Activated CD4-positive, alpha-beta T cell treated with anti-CD3 and anti-CD28 coated beads, Interleukin-2, amount 50 U/mL, for 4 hours (primary cell): ENCODE measurements around the gene CLASRP.
A peak's percentile ranks its signal among the peaks of the same experiment; 100 is the strongest.

ENCODE experiments used
- DNase-seq, 2 experiments: peaks; one replicate each; pipeline ENCODE4 v3.0.0-alpha.2; 2020

CLASRP gene

DNA sequence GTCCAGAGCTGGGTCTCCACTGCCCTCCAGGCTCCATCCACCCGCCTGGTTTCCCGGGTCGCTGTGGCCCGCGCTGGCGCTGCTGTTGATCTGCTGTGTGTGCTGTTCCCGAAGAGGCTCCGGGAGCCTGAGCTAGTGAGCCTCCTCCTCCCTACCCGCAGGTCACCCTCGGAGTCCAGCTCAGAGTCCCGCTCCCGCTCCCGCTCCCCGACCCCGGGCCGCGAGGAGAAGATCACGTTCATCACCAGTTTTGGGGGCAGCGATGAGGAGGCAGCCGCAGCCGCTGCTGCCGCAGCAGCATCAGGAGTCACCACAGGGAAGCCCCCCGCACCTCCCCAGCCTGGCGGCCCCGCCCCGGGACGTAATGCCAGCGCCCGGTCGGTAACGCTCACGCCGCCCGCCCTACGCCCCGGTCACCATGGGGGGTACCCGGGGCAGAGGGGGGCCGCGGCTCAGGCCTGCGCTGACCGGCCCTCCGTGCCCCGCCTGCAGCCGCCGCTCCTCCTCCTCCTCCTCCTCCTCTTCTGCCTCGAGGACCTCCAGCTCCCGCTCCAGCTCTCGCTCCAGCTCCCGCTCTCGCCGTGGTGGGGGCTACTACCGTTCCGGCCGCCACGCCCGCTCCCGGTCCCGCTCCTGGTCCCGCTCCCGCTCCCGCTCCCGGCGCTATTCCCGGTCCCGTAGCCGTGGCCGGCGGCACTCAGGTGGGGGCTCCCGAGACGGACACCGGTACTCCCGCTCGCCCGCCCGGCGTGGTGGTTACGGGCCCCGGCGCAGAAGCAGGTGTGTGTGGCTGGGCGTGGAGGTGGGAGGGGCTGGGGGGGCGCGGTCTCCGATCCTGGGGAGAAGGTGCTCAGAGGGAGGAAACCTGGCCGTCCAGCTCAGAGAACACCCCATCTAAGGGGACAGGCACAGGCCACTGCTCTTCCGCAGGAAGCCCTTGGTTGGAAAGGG lies 25.3 kb downstream of the CLASRP start:
- DNase-seq, result no peak

DNA sequence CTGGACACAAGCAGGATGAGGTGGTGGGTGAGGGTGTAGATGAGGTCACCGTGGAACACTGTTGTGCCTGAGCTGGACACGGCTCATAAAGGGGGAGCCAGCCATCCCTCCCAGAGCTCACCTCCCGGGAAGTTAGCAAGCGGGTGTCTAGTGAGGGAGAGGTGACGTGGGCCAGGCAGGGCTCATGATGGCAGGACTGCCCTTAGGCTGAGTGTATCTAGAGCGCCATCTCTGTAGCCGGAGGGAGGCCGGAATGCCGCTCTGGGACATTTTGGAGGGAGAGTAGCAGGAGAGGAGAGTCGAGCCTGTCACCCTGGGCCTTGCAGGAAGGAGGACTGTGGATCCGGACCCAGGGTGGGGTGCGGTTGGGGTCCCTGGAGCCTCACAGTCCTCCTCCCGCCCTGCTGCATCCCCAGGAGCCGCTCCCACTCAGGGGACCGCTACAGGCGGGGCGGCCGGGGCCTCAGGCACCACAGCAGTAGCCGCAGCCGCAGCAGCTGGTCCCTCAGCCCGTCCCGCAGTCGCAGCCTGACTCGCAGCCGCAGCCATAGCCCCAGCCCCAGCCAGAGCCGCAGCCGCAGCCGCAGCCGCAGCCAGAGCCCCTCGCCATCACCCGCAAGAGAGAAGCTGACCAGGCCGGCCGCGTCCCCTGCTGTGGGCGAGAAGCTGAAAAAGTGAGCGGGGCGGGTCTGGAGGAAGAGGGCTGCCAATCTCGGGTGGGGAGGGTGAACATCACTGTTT lies 28.2 kb downstream of the CLASRP start:
- DNase-seq, result no peak

DNA sequence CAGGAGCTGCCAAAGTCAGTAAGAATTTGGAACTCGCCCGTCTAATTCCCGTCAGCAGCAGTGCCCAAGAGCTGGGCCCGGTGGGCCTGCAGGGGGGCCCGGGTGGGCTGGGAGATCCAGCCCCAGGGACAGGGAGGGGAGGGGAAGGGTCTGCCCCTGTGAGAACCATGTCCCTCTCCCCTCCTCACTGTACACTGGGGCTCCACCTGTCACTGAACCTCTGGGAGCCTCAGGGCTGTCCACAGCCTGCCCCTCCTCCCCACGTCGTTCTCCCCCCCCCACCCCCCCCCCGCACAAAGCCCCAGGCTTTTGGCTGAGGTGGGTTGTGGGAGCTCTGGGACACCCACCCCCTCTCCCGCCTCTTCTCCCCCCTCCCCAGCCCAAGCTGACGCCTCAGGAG lies 29.2 kb downstream of the CLASRP start:
- DNase-seq, result no peak

DNA sequence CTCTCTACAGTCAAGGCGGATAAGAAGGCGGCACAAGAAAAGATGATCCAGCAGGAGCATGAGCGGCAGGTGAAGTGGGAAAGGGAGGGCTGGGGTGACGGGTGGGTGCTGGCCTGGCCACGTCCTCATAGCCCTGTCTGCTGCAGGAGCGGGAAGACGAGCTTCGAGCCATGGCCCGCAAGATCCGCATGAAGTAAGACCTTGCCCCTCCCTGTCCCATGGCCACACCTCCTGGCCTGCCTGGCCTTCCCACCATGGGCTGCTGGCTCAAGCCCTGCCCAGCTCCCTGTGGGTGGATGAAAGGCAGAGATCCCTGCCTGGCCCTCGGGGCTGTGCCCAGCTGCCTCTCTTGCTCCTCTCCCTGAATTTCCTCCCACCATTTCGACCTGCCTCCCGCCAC lies 30.2 kb downstream of the CLASRP start:
- DNase-seq, result no peak

DNA sequence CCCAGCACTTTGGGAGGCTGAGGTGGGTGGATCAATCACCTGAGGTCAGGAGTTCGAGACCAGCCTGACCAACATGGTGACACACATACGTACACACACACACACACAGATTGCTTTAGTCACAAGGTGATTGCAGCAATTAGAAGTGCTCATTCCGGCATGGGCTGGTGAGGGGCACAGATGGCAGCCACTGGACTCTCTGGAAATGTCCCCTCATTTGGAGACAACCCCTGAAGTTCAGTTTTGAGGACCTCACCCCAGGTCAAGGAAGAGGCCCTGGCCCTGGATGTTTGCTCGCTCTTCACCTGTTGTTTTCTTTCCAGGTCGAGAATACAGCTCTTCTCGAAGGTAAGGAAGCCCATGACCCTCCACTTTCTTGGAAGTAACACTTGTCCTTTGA lies 31.4 kb downstream of the CLASRP start:
- no peak for DNase-seq

DNA sequence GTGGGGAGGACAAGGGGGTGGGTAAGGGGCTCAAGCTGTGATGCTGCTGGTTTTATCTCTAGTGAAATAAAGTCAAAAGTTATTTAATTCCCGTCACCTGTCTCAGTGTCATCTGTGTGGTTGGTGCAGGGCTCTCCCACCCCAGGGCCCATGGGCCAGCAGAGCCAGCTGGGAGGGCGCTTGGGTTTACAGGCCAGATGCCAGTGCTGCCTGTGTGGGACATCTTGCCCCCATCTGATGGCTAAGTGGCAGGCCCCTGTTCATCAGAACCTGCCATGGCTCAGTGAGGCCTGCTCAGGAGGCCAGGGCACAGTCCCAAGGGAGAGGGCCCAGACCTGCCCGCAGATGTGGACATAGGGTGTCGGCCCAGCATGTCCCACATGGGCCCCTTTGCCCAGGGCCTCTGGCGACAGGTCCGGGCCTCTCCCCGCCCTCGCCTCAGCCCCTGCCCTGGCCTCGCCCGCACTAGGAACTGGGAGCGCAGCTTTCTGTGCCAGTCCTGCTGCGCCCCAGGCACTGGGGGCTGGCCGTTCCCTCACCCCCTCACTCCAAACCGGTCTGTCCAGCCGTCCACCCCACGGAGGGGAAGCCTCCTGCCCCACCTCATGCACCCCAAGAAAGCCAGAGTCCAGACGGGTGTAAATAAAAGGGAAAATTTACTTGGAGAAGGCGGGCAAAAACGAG lies 32.2 kb downstream of the CLASRP start:
- no peak for DNase-seq

DNA sequence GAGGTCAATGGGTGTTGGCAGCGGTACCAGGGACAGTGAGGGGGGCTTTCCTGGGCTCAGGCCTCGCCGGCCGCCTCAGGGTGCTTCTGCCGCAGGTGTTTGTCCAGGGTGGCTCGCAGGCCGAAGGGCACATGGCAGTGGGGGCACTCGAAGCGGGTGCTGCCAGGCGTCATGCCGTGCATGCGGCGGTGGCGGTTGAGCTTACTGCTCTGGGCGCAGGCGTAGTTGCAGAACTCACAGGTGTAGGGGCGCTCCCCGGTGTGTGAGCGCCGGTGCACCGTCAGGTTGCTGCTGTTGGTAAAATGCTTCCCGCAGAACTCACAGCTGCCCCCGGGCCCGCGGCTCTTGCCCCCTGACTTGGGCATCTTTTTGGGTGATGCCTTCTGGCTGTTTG lies 32.7 kb downstream of the CLASRP start:
- DNase-seq, result no peak

DNA sequence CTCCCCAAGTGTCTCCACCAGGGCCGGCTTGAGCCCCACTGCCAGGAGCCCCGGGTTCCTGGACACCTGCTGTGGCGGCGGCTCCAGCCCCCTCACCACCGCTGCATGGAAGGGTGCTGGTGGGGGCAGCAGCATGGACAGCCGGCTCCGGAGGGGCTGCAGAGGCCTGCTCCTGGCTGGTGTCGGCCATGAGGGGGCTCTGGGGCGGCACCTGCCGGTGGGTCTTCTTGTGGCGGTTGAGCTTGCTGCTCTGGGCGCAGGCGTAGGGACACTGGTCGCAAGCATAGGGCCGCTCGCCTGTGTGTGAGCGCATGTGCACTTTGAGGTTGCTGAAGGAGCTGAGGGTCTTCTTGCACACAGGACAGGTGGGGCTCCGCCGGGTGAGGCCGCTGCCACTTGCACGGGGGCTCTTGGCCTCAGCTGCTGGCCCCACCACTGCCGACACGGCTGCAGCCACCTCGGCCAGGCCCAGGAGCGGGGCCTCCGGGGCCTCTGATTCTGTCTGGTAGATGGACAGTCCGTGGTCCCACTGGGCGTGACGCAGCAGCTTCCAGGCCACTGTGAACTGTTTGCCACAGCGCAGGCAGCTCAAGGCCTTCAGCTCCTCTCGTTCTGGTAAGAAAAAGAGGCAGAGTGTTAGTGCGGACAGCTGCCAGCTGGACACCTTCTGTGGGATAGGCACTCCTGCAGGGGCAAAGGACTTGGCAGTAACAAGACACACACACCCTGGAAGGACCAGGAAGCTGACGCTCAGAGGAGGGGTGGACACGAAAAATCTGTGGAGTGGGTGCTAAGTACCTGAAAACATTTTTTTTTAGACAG lies 33.3 kb downstream of the CLASRP start:
- no peak for DNase-seq

DNA sequence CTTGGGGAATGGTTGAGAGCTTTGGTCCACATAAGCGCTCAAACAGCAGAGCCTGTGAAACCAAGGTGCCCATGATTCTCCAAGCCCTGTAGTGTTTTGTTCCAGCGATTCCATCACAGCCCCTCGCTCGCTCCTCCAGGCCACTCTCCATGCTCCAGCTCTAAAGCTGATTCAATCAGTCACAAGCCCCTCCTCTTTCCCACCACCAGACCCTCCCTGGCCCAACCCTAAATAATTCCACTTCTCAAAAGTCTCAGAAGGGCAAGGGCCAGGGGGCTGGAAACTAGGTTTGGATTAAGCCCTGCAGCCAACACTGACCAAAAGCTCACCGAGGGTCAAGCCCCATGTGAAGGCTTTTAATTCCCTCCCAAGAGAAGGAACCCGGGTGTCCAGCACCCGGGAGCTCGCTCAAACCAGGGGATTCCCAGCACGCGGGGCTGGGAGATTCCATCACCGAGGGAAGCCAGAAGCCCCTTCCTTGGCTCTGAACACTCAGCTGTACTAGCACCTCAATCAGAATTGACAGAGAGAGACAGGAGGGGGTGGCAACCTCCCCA lies 36.0 kb downstream of the CLASRP start:
- DNase-seq, result no peak

DNA sequence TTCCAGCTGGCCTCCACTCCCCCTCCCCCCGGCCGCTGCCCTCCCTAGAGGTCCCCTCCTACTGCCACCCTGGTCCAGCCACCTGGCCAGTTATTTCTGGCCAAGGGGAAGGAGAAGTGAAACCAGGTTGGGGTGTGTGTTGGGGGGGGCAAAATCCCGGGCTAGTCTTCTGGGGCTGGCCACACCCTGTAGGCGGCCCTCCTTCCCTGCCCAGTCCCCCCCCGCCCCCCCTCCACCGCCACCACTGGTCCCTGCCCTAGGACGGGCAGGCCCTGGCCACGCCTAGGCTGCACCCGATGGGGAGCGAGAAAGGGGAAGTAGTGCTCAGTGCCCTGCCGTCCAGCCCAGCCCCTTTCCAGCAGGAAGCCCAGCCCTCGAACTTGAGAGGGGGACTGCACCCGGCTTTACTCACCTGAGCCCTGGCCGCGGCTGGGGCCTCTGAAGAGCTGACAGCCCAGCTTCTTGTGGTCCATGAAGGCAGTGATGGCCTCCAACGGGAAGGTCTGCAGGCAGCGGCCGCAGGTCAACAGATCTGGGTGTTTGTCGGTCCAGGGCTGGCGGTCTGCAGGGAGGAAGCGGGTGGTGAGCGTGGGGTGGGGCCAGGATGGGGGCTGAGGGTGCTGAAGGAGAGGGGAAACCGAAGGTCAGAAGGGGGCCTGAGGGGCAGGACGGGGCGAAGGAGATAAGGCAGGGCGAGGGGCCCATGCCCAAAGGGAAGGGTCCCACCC lies 36.6 kb downstream of the CLASRP start:
- DNase-seq, result no peak

DNA sequence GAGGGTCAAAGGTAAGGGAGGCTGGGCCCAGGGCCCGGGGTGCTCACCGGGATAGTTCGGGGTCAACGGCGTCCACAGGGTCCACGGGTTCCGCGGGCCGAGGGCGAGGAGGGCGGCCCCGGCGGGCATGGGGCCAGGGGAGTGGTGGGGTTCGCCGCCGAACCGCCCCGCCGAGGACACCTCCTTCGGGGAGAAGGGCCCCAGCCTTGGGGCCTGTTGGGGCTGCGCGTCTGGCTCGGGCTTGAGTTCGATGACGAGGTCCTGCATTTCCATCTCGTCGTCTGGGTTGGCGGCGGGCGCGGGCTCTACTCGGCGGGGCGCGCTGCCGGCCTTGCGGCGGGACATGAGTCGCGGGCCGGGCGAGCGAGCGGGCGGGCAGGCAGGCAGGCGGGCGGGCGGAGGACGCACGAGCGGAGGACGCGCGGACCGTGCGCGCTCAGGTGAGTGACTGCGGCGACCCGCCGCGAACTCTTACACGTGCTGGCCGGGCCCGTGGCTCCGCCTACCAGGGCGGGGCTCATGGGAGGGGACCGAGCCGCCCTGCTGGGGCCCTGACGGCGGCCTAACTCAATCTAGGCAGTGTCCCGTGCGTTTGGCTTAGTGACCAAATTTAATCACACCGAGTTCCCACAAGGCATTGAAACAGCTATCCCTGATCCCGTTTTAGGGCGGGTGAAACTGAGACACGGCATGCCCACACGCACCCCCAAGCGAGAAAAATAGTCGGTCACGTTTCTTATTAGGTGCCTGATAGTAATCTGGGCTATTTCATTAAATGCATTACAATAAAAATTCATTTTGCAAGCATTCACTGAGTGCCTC lies 37.4 kb downstream of the CLASRP start, which contains the start of gene ZNF296:
TSS of gene ZNF296 (minus strand) at position 450 of the 822 bp plus-strand sequence. CDS start at position 345, 105 bp downstream.
- peak; percentile 64 to 65 for DNase-seq

DNA sequence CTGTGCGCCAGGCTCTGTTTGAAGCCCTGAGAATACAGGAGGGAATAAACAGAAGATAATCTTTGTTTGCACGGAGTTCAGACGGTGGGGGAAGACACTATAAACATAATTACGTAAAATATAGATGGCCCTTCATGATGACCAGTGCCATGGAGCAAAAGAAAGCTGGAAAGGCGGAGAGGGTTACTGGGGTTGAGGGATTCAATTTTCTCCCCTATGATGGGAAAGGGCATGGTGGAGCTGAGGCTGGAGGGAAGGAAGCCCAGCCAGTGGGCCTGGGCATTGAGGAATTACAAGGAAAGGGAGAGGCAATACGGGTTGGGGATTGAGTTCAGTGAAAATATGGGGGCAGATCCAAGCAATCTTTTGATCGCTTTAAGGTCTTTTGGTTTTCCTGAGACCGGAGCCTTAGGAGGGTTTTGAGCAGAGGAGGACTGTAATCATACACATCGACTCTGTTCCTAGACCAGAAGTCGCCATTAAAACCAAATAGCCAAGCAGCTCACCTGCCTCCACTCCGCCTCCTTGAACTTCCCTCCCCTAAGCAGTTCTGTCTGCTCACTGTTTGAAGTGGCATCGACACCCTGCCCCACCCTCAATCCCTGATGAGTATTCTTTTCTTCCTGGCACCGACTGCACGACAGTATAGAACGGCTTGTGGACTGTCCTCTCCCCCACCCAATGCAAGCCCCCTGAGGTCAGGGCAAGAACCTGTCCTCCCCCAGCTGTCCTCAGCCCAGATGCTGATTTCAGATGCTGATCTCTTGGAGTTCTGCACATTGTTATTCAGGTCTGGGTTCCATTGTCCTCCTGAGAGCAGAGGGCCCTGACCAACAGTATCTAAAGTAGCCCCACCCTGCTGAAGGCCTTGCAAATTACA lies 38.2 kb downstream of the CLASRP start:
- DNase-seq, result no peak

DNA sequence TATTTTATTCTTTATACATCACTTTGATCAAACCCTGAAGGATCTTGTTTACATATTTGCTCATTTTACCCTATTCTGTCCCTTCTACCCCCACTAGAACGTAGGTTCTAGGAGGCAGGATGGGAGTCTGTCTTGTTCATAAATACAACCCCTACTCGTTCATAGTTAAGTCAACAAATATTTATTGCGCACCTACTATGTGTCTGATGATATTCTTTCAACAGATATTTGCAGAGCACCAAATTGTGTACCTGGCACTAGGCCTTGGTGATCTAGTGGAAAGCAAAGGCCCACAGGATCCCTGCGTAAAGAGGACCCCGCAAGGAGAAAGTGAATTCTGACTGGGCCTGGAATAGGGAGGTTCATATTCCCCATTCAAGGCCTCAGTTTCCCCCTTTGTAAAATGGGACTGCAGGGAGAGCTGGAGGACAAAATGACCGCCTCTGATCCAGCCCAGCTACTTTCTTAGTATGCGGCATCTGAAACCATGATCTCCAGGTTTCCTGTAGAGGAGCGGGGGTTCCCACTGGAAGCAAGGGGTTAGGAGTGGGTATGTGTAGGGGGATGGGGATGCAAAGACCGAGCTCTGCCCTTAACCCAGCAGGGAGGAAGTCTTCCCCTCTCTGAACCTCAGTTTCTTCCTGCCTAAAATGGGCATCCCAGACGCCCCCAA lies 39.7 kb downstream of the CLASRP start:
- no peak for DNase-seq

DNA sequence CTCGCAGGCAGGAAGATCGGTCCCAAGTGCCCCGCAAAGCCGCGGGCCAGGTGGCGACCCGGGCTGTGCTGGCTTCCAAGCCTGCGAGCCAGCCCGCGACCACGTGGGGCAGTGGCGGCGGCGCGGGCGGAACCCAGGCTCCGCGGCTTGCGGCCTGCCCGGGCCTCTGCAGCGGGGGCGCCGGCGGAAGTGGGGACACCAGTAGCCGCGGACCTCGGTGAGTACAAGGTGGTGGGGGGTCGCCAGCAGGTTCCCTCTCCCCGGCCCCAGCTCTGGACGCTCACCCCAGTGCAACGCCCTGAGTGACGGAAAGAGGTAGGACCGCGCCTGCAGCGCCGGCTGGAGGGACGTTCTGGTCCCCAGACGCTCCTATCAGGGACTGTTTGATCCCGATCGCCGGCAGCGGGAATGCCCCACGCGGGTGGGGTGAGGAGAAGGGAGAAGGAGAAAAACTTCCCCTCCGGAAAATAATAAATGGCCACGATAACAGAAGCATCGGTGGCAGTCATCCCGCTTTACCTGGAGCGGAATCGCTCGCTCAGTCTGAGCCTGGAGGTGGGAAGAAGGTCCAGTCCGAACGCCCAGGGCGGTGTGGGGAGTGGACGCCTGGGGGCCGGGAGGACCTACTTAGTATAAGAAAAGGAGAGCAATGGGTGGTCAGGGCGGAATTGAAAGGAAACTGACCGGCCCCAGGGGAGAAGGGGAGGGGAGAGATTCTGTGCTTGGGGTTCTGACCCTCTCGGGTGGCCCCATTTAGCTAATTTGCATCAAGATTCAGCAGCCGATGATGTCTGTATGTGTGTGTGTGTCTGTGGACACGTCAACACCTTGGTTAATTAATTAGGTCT lies 40.4 kb downstream of the CLASRP start, which contains the start of gene GEMIN7:
TSS of gene GEMIN7 (plus strand) at position 198 of the 848 bp plus-strand sequence. CDS start 10,855 bp downstream, outside the sequence.
- DNase-seq, result peak; percentile 64 to 74

DNA sequence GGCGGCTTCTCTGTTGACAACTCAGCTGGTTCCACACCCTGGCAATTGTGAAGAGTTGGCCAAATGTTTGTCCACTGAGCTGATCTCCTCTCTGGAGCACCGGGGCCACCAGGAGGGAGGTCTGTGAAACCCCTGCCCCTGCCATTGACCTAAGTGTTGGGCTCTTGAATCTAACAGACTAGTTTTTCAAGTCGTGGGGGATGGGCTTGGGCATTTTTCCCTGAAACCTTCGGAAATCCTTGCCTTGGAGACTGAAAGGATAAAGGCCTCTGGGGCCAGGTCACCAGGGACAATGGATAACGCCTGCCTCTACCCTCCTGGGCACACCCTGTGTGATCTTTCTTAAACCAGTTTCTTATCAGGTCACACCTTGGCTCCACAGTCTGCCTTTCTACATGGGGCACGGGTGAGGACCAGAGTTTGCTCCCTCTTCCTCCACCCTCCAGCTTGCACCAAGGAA lies 41.1 kb downstream of the CLASRP start:
- no peak for DNase-seq

DNA sequence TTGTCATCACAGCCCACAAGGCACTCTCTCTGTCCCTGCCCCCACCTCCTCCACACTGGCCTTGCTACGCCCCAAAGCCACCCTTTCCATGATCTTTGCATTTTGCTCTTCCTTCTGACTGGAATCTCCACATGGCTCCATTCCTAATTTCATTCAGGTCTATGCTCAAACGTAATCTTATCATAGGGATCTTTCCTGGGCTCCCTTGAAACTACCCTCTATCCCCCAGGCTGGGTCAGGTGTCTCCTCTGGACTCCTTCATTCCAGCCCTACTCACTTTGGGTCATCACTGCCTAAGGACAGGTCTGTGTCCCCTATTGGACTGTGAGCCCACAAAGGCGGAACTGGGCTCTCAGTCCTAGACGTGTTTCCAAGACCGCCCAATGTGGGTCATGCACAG lies 43.3 kb downstream of the CLASRP start:
- DNase-seq, result no peak

DNA sequence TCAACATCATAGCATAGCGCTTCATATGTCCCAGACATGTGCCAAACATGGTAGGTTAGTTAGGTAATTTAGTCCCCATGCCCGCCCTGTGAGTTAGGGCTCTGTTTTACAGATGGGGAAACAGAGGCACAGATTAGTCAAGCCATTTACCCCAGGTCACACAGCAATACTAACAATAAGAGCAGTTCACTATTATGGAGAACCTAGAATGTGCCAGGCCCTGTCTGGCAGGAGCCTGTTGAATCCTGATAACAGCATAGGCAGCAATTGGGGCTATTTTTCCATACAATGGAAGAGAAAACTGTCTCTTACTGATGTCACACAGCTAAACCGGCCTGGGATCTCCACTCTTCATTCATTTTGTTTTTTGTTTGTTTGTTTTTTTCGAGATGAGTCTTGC lies 47.6 kb downstream of the CLASRP start:
- no peak for DNase-seq

DNA sequence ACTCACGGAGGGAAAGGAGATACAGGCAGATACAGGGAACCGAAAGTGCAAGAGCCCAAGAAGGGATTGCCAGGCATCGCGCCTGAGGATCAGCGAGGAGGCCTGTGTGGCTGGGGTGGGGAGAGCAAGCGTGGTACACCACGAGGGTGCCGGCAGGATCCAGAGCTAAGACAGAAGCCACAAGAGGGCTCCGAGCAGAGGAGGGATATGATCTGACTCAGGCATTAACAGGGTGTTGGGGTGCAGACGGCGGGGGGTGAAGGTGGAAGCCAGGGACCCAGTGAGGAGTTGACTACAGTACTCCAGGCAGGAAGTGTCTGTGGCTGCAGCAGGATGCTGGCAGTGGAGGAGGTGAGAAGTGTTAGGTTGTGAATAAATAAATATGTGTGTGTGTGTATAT lies 48.7 kb downstream of the CLASRP start:
- DNase-seq, result peak; percentile 22 to 32
